ENCODE results near the gene STK32A.

DNA sequence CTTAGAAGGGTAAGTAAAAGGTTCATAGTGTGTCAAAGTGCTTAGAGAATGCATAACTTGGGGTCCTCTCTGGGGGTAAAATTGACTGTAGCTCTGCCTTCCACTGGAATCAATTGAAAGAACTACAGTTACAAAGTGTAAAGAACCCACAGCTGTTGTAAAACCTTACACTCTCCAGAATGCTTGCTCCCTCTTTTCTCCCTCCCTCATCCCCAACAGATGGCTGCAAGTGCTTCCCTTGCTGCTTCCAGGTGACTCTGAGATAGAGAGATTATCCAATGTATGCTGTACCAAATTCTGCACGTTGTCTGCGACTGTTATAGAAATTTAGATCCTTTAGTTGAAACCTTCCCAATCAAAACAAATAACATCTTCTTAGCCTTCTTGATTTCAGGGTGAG is 126.0 kb downstream of the STK32A start:
- TF ChIP-seq YY1 (IDR thresholded peaks at IDR 0.05; ENCODE audit: insufficient read depth, insufficient read length) = no peak
- no peak for TF ChIP-seq ZNF274 (IDR thresholded peaks at IDR 0.05; ENCODE audit: low read depth, low read length)
